AG09309 (cell line): ENCODE data around the gene HECW1.

Experiments used
- DNase-seq: peaks from one replicate; pipeline ENCODE4 v3.0.0-alpha.2; 2010; ENCODE audit warnings: low read depth
- H3K4me3 ChIP-seq: 2 replicates; pipeline ENCODE4 v1.5.1; 2011; ENCODE audit warnings: mild to moderate bottlenecking, low read depth, low read length, moderate library complexity; ENCODE audit not compliant: control insufficient read depth
- CTCF ChIP-seq: IDR thresholded peaks from 2 replicates; pipeline ENCODE4 v1.5.1; 2011; ENCODE audit warnings: mild to moderate bottlenecking, low read depth, low read length, inconsistent platforms; ENCODE audit not compliant: insufficient read depth, control insufficient read depth; ENCODE audit errors: missing control alignments

HECW1 gene

DNA sequence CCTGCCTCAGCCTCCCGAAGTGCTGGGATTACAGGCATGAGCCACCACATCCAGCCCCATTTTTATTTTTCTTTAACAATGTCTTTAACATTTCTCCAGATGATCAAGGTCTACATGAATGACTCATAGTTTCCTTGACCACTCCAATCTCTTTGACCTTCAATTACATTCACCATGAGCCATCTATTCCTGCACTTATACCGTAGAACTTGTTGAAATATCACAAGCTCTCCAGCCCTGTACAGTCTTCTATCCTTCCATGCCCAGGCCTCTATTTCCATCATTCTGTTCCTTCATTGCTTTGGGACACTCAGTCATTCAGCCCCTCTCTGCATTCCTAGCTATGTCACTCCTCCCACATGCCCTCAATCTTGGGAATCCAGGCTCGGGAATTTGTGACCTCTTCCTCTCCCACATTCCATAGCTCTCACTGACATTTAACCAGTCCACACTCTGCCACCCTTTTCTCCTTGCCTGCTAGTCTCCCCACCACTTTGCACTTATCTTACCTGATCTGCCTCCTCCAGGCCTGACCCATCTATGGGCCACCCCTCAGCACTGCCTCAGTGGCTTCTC lies 318.7 kb downstream of the HECW1 start:
- TF ChIP-seq CTCF = no peak
- no peak for DNase-seq
- H3K4me3 ChIP-seq = no peak overlapping the region

GRCh38 chr7:43433639-43434038 lies 321.2 kb downstream of the HECW1 start:
- no peak for DNase-seq
- TF ChIP-seq CTCF = no peak
- no peak overlapping the region for H3K4me3 ChIP-seq

GRCh38 chr7:43437001-43437400 lies 324.6 kb downstream of the HECW1 start:
- no peak overlapping the region for H3K4me3 ChIP-seq
- no peak for TF ChIP-seq CTCF
- DNase-seq = no peak

DNA sequence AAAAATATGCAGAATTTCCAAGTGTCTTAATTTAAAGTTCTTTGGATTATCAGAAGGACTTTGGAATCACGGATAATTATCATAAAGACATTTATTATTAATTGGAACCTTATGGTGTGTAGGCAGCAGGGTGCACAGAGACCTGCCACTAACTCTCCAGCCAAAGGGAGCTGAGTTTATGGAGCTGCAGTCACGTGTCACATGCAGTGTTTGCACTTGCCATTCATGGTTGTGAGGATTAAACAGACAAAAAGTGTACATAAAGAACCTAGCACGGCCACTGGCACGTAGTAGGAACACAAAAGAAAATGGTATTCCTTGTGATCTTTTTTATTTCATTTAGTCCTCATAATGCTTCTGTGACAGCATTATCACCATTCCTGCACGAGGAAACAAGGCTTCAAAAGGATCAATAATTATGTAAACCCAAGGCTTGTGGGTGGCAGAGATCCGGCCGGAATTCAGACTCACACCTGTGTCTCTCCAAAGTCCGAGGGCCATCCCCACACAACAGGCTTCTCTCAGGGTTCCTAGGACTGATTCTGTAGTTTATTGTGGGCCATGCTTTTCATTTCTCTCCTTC lies 326.5 kb downstream of the HECW1 start:
- TF ChIP-seq CTCF = no peak
- no peak overlapping the region for H3K4me3 ChIP-seq
- no peak for DNase-seq

DNA sequence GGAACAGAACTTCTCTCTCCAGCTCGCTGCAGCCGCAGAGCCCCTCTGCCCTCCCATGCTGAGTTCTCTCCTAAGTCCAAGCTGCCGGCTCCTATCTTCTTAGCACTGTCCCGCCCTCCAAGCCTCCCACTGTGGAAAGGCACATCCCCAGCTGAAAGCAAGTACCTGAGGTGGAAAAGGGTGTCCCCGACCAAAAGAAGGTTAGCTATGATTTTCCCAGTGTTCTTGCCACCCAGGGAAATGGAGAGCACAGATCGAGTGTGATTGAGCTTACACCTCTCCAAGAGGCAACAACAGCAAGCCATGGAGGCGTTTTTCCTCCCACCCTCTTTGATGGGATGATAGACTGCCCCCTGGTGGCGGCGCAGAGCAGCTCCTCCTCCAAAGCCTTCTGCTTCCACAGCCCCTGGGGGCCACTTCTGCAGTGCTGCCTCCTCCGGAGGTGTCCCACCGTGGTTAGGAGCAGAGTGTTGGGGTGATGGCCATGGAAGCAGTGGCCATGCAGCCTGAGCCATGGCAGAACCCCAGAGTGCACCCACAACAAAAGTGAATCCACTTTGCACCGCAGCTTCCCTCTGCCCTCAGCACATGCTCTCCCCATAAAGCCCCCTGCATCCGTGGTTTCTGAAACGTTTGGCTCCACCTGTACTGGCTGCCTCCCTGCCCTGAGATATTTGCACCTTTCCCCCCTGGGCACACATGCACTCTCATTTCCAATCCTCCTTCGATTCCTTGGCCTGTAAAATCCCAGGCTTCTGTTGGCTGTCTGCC lies 327.4 kb downstream of the HECW1 start:
- DNase-seq = no peak
- peak; percentile 85 for TF ChIP-seq CTCF
- H3K4me3 ChIP-seq = no peak overlapping the region

- H3K4me3 ChIP-seq = no peak overlapping the region
- DNase-seq = no peak
- no peak for TF ChIP-seq CTCF
These were observed 329.0 kb downstream of the HECW1 start for GRCh38 chr7:43441231-43442130.
